Right lobe of liver (tissue), 6 donors: Measurements from ENCODE around the gene UTS2R. TPM values are rescaled to one million over a fixed set of nuclear protein-coding genes. Genes with fewer than 3 reads are reported as not detected.

Source experiments
- ATAC-seq, 4 donors: fragments of 200-7000 bp; cut with Tn5 transposase; one replicate each; pipeline ENCODE4 v1.9.1; 2020; ENCODE audit warnings: mild to moderate bottlenecking in 4 of 4, moderate library complexity in 4 of 4
- DNase-seq, 3 donors: peaks; one replicate each; pipeline ENCODE4 v3.0.0-alpha.2; 2020
- H3K27ac ChIP-seq, 3 donors: fragments of 200-600 bp; one replicate each; pipeline ENCODE4 v1.8.0; 2022
- H3K27me3 ChIP-seq, 2 donors: fragments of 200-600 bp; one replicate each; pipeline ENCODE4 v1.8.0; 2022
- H3K36me3 ChIP-seq, 4 donors: fragments of 200-600 bp; sonication (generic) in 1 of 4; one replicate each; pipeline versions ENCODE4 v1.5.1 to v1.8.0; 2017 to 2022; ENCODE audit warnings: control low read depth in 1 of 4
- H3K4me1 ChIP-seq, 4 donors: fragments of 200-600 bp; sonication (generic) in 1 of 4; one replicate each; pipeline versions ENCODE4 v1.5.1 to v1.8.0; 2017 to 2022; ENCODE audit warnings: control low read depth in 1 of 4
- H3K4me3 ChIP-seq, 3 donors: fragments of 200-600 bp; one replicate each; pipeline ENCODE4 v1.8.0; 2022
- H3K9me3 ChIP-seq, 4 donors: fragments of 200-600 bp; sonication (generic) in 1 of 4; one replicate each; pipeline versions ENCODE4 v1.5.1 to v1.8.0; 2017 to 2022; ENCODE audit warnings: control low read depth in 1 of 4
- POLR2A ChIP-seq: fragments of 450-650 bp; IDR thresholded peaks from one replicate; pipeline ENCODE4 v1.6.1; 2017; ENCODE audit warnings: antibody characterized with exemption, mild to moderate bottlenecking
- WGBS: methylation state at CpG from one replicate; pipeline ENCODE4 v1.1.6; 2018; ENCODE audit warnings: low coverage, low lambda C conversion rate; ENCODE audit not compliant: insufficient coverage; ENCODE audit errors: missing lambda C conversion rate; 5-methylcytosine and 5-hydroxymethylcytosine counted together
- intact Hi-C, 2 donors: fragments of 100-400 bp; cut with DNase I; formaldehyde crosslinking; loops; one replicate each; pipeline versions ENCODE4 v1.11.2 to v1.14.1; 2022
- total RNA-seq, 6 experiments: library from RNA; depleted of rRNA in 2 of 6; stranded (reverse); fragments of >200 nt in 2 of 6; fragmentation: NEBNext Ultra II Directional in 3 of 6; extraction: Animal tissue kit (Norgen Biotek cat#: 25700) in 3 of 6; gene quantifications; one replicate each; pipeline versions ENCODE4 v1.1.0 to v1.2.4, GENCODE V29; 2016 to 2023
- TF ChIP-seq, protein P1 (sequence below), 4 donors: fragments of 200-600 bp in 3 of 4; fragments of 450-650 bp in 1 of 4; IDR thresholded peaks; one replicate each; pipeline versions ENCODE4 v1.5.1 to v1.8.0; 2016 to 2022; ENCODE audit warnings: antibody characterized with exemption in 4 of 4, mild to moderate bottlenecking in 2 of 4
- donor health status: DM: no; HTN: yes; CAD: no.
- donor health status: DM: no; HTN: no; CAD: no.
- donor health status: DM: no; HTN: no; CAD: no.
- donor health status: DM: no; HTN: yes; CAD: no.
- donor health status: DM: no; HTN: yes; CAD: no.

Gene UTS2R
- total RNA-seq, 6 experiments from 2014 or later, result not detected

DNA sequence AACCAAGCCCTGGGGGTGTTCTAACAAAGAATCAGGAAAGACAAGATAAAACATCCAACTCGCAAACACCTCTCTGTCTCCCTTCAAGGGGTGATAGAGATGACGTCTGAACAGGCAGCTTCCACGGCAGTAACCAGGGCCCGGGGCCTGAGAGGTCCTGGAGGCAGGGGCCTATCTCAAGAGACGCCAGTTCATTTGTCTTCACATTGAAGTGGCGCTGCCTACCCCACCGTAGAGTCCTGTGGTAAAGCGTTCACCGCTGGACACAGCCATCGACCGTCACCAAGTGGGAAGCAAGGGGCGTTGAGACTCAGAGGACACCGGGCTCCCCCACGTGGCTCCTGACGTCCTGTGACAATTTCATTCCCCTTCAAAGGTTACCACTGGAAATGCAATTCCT is 21.4 kb downstream of the UTS2R start:
- DNase-seq (no peak), ATAC-seq (no peak)
- intact Hi-C loops, result no loop called here
- TF ChIP-seq, protein P1, sequence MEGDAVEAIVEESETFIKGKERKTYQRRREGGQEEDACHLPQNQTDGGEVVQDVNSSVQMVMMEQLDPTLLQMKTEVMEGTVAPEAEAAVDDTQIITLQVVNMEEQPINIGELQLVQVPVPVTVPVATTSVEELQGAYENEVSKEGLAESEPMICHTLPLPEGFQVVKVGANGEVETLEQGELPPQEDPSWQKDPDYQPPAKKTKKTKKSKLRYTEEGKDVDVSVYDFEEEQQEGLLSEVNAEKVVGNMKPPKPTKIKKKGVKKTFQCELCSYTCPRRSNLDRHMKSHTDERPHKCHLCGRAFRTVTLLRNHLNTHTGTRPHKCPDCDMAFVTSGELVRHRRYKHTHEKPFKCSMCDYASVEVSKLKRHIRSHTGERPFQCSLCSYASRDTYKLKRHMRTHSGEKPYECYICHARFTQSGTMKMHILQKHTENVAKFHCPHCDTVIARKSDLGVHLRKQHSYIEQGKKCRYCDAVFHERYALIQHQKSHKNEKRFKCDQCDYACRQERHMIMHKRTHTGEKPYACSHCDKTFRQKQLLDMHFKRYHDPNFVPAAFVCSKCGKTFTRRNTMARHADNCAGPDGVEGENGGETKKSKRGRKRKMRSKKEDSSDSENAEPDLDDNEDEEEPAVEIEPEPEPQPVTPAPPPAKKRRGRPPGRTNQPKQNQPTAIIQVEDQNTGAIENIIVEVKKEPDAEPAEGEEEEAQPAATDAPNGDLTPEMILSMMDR (IDR thresholded peaks at IDR 0.05), result no peak
- no peak for TF ChIP-seq POLR2A
- Histone ChIP-seq H3K9me3 (no peaks in the 10 kb centered on the region), H3K4me3 (no peak overlapping the region), H3K4me1 (no peaks in the 10 kb centered on the region), H3K27ac (no peak overlapping the region), H3K27me3 (no peaks in the 10 kb centered on the region), H3K36me3 (no peaks in the 10 kb centered on the region)
- no CpG with 5 or more reads among the region's 15 CpGs for WGBS

- ATAC-seq (no peak), DNase-seq (no peak)
- H3K9me3 ChIP-seq, result no peaks in the 10 kb centered on the region
- no peaks in the 10 kb centered on the region for H3K4me1 ChIP-seq
- no peaks in the 10 kb centered on the region for H3K27me3 ChIP-seq
- no peak overlapping the region for H3K4me3 ChIP-seq
- WGBS, result 81% methylated on average over 7 of the region's 12 CpGs
- intact Hi-C loops, result no loop called here
- no peak for TF ChIP-seq POLR2A
- TF ChIP-seq, protein P1 (IDR thresholded peaks at IDR 0.05), result no peak
- H3K27ac ChIP-seq, result no peak overlapping the region
- H3K36me3 ChIP-seq, result no peaks in the 10 kb centered on the region
Observed at GRCh38 chr17:82394278-82394677, 22.7 kb downstream of the UTS2R start.

- Histone ChIP-seq H3K36me3 (no peaks in the 10 kb centered on the region), H3K9me3 (no peaks in the 10 kb centered on the region), H3K27ac (no peak overlapping the region), H3K4me1 (no peaks in the 10 kb centered on the region), H3K4me3 (no peak overlapping the region), H3K27me3 (no peaks in the 10 kb centered on the region)
- TF ChIP-seq, protein P1 (IDR thresholded peaks at IDR 0.05), result no peak
- WGBS, result 78% methylated on average over 9 of the region's 19 CpGs
- ATAC-seq, result no peak
- DNase-seq, result no peak
- intact Hi-C loops, result no loop called here
Observed at GRCh38 chr17:82396601-82397435, 25.3 kb downstream of the UTS2R start.

DNA sequence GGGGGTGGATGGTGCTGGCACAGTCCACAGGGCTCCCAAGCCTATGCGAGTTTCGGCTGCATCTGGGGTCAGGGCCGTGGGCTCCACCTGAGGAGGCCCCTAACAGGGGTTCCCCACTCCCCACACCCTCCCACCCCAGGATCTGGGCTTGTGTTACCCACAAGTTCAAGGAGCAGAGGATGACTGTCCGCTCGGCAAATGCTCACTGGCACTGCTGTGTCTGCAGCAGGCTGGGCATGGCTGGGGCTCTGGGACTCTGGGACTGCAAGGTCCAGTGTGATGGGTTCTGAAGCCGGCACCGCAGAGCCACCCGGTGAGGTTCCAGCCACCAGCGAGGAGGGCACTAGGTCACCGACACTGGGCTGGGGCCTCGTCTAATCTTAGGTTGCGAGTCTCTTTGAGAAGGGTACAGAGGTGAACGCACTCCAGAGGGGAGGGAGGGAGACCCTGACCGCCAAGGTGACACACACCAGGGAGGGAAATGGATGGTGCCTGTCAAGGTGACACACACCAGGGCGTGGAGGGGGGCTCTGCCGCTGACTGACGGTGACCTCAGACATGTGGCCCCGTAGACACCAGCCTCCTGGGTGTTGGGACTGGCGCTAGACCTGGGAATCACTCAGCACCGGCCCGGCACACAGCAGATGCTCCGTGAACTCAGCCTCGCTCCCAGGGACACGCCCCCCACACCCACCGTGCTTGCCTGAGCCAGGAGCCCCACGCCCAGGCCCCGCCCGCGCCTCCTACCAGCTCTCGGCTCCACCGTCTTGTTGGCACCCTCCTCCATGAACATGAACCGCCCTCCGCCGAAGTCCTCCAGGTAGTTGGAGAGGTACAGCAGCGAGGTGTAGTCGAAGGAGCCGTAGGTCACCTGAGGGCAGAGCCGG is 26.1 kb downstream of the UTS2R start:
- Histone ChIP-seq H3K27me3 (no peaks in the 10 kb centered on the region), H3K4me1 (peaks cover 0 to 2% (median 0%) of the 10 kb centered on the region in 4 donors), H3K36me3 (no peaks in the 10 kb centered on the region), H3K9me3 (no peaks in the 10 kb centered on the region), H3K4me3 (no peak overlapping the region), H3K27ac (no peak overlapping the region)
- TF ChIP-seq, protein P1 (IDR thresholded peaks at IDR 0.05), result no peak
- no peak for TF ChIP-seq POLR2A
- intact Hi-C loops, result no loop called here
- ATAC-seq (peak in 1 of 4 donors; percentile 13), DNase-seq (no peak)
- WGBS, result 94% methylated on average over 12 of the region's 38 CpGs
